HEK293 (cell line): ENCODE data around the gene RNF11.

Experiments
- CTCF ChIP-seq: fragments of 450-650 bp; formaldehyde crosslinking; IDR thresholded peaks from 2 replicates; pipeline ENCODE4 v1.5.1; 2016; ENCODE audit warnings: missing biosample characterization, missing genetic modification characterization
- ZNF514 ChIP-seq: fragments of 450-650 bp; formaldehyde crosslinking; IDR thresholded peaks from 2 replicates; pipeline ENCODE4 v1.5.1; 2016; ENCODE audit warnings: missing biosample characterization, missing genetic modification characterization

GRCh38 chr1:51253691-51254090 is 17.6 kb downstream of the RNF11 start:
- TF ChIP-seq CTCF (tag by site-specific recombination) (no peak), ZNF514 (tag by site-specific recombination) (no peak)
